Stimulated activated CD8-positive, alpha-beta memory T cell treated with anti-CD3 and anti-CD28 coated beads, Interleukin-7, amount 100 ng/mL, for 4 hours (primary cell): Measurements from ENCODE around the gene ATF2.
"Not testable (repeated sequence)": the region's sequence is repeated elsewhere in the genome, so short reads cannot be mapped to it uniquely, and the experiment has no call there.

Experiments
- DNase-seq, 2 donors: peaks; one replicate each; pipeline ENCODE4 v3.0.0-alpha.2; 2020; ENCODE audit warnings: low read depth in 2 of 2

ATF2 gene

DNA sequence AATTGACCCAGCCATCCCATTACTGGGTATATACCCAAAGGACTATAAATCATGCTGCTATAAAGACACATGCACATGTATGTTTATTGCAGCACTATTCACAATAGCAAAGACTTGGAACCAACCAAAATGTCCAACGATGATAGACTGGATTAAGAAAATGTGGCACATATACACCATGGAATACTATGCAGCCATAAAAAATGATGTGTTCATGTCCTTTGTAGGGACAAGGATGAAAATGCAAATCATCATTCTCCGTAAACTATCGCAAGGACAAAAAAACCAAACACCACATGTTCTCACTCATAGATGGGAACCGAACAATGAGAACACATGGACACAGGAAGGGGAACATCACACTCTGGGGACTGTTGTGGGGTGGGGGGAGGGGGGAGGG is 83.9 kb downstream of the ATF2 start:
- not testable (repeated sequence) for DNase-seq

- no peak for DNase-seq
Observed at GRCh38 chr2:175080479-175080878, 87.5 kb downstream of the ATF2 start.

DNA sequence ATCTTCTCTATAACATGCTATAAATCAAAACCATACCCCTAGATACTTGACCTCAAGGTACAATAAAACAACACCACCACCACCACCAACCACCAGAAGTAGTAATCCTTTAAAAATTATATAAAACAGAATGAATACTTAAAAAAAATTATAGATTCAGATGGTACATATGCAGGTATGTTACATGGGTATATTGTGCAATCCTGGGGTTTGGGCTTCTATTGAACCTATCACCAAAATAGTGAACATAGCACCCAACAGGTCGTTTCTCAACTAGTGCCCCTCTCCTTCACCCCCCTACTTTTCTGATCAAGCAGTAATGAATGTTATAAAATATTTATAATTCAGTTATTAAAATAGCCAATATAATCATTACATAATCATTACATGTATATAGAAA is 91.7 kb downstream of the ATF2 start:
- DNase-seq, result no peak

GRCh38 chr2:175074478-175074877 is 93.5 kb downstream of the ATF2 start:
- no peak for DNase-seq

DNA sequence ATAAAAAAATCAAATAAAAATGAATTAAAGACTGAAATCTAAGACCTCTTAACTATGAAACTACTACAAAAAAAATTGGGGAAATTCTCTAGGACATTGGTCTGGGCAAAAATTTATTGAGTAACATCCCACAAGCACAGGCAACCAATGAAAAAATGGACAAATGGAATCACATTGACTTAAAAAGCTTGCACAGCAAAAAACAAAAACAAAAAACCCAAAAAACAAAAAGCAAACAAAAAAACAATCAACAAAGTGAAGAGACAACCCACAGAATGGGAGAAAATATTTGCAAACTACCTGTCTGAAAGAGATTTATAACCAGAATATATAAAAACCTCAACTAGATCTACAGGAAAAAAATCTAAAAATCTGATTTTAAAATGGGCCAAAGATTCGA is 99.5 kb downstream of the ATF2 start:
- DNase-seq, result no peak

GRCh38 chr2:175066411-175066810 is 101.6 kb downstream of the ATF2 start:
- DNase-seq, result no peak

DNA sequence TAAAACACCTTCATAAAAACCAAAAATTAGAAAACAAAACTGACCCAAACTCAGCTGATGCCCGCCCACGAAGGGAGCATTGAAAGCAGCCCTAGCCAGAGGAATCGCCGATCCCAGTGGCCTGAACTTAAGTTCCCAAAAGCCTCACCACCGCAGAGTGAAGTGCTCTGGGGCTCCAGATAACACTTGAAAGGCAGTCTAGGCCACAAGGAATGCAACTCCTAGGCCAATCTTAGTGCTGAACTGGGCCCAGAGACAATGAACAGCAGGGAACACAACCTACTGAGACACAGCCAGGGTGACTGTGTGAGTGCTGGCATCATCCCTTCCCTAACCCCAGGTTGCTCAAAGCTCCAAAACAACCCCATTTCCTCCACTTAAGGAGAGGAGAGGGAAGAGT is 103.2 kb downstream of the ATF2 start:
- DNase-seq, result no peak

- DNase-seq, result no peak
Observed at GRCh38 chr2:175063741-175064140, 104.3 kb downstream of the ATF2 start.

DNA sequence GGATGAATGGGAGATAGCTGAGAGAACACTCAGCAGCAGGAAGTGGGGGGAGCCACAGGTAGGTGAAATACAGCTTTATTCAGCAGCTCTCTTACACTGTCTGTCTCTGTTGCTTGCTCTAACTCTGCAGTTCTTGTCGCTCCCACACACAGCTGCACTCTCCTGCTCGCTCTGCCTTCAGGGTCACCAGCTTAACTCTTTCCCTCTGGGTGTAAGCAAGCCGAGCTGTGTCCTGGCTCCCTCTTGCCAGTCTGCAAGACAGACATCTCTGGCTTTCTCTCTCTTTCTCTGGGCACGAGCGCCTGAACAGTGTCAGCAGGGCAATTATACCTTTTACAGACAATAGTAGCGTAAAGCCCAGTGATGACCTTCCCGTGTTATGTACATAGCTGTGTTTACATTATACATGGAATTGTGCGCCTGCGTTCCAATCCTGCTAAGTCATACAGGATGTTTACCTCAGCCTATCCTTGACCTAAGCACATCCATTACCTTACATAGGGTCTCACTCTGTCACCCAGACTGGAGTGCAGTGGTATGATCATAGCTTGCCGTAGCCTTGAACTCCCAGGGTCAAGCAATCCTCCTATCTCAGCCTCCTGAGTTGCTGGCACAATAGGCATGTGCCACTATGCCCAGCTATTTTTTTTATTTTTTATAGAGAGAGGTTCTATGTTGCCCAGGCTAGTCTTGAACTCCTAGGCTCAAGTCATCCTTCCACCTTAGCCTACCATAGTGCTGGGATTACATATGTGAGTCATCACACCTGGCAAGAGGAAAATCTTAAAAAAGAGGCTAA is 105.0 kb downstream of the ATF2 start:
- DNase-seq, result no peak

- no peak for DNase-seq
Observed at GRCh38 chr2:175057078-175057685, 110.8 kb downstream of the ATF2 start.

GRCh38 chr2:175055993-175056392 is 112.0 kb downstream of the ATF2 start:
- no peak for DNase-seq

DNA sequence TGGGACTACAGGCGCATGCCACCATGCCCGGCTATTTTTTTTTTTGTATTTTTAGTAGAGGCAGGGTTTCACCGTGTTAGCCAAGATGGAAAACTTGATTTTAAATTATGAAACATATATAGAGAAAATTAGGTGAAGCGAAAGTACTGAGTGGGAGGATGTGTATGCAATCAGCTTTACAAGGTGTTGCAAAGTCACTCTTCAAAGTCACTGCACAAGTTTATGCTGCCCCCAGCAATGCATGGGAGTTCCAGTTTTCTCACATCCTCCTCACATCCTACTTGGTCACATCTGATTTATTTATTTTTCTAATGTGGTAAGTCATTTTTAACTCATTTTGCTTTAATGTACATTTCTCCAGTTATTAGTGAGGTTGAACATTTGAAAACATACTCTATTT is 113.7 kb downstream of the ATF2 start:
- DNase-seq, result no peak

- DNase-seq, result no peak
Observed at GRCh38 chr2:175049661-175050060, 118.3 kb downstream of the ATF2 start.

- DNase-seq, result no peak
Observed at GRCh38 chr2:175048275-175048674, 119.7 kb downstream of the ATF2 start.

DNA sequence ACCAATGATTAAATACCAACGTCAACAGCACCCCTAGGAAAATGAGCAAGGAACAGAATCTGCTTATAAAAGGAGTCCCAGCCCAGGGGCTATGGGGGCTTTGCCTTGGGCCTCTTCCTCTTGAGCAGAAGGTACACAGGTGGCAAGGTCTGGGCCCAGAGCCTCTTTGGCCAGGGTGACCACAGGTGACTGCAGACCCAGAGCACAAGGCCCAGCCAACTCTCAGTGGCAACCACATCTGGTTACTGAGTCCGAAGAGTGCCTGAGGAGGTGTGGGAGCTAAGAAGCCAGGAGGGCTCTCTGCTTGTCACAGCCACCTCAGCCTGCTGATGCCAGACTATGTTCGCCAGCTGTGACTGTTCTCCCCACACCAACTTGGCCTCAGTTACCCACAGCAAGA is 128.5 kb downstream of the ATF2 start:
- DNase-seq, result no peak

GRCh38 chr2:175039031-175039430 is 129.0 kb downstream of the ATF2 start:
- DNase-seq, result no peak

GRCh38 chr2:175037941-175038340 is 130.1 kb downstream of the ATF2 start:
- DNase-seq, result no peak

GRCh38 chr2:175036582-175037018 is 131.4 kb downstream of the ATF2 start:
- no peak for DNase-seq

- no peak for DNase-seq
Observed at GRCh38 chr2:175035806-175036205, 132.2 kb downstream of the ATF2 start.

- no peak for DNase-seq
Observed at GRCh38 chr2:175034716-175035115, 133.3 kb downstream of the ATF2 start.

DNA sequence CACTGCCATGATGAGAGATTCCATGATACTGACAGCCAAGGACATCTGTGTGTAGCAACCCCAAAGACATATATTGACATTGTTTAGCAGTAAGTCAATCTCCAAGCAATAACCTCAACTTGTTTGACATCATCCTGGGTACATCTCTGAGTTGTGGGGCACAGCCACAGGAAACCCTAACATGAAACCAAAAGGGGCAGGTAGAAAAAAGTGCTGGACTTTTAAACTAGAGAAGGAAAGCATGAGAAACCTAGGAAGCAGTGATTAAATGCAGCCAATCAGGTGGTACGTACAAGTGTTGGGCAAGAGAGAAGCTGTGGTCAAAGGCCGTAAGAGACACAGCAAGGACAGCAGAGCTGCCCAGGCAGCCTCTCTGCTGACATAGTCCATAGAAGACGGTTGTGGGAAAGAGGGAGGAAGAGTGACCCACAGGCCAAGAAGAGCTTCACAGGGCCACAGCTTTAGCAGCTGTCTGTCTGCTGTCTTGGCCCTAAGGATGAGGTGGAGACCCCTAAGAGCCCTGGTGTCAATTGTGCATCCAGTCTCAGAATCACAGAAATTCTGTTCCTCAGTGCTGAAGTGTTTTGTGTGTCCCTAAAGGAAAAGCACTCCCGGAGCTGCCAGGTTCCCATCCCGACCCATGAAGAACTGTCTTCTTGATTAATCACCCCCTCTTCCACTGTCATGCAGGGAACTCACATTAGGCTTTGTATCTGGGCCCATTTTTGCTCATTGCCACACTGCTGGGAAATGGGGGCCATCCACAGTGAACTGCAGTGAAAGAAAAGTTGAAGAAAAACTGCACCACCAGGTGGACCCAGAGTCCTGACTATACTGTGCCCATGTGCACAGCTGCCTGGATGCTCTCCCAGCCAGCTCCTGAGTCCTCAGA is 137.4 kb downstream of the ATF2 start:
- DNase-seq, result no peak

DNA sequence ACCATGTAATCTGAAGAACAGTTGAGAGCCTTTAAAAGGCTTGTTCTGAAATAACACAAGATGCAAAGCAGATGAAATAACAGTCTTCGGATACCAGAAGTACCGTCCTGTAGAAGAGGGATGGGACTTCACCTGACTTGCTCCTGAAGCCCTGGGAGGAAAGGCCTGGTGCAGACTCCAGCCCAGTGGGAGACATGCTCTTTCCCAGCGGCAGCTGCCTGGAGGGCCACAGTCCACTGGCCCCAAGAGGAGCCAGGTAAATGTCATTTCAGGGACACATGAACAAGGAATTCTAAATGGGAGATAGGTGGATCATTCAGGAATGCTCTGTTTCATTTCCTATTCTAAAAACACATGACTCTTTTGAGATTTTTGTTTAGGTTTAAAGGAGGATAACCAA is 140.2 kb downstream of the ATF2 start:
- DNase-seq, result no peak

DNA sequence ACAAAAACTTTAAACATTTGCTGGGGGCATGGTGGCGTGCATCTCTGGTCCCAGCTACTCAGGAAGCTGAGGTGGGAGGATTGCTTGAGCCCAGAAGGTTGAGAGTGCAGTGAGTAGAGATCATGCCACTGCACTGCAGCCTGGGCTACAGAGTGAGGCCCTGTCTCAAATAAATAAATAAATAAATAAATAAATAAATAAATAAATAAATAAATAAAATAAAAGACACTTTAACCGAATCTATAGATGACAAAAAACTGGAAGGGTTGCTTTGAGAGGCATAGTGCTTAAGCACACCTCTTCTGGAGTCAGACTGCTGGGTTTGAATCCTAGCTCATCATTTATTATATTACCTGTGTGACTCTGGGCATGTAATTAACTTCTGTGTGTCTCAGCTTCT is 141.6 kb downstream of the ATF2 start:
- DNase-seq, result no peak
